Measurements from ENCODE around the gene PPM1J.

The PPM1J gene, protein sequence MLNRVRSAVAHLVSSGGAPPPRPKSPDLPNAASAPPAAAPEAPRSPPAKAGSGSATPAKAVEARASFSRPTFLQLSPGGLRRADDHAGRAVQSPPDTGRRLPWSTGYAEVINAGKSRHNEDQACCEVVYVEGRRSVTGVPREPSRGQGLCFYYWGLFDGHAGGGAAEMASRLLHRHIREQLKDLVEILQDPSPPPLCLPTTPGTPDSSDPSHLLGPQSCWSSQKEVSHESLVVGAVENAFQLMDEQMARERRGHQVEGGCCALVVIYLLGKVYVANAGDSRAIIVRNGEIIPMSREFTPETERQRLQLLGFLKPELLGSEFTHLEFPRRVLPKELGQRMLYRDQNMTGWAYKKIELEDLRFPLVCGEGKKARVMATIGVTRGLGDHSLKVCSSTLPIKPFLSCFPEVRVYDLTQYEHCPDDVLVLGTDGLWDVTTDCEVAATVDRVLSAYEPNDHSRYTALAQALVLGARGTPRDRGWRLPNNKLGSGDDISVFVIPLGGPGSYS

GRCh38 chr1:112715264-112716053, at the start of gene PPM1J:
PPM1J (minus strand) TSS chr1:112715332; CDS start chr1:112715301, 31 bp downstream.
- TF ChIP-seq YY1 (IDR thresholded peaks at IDR 0.05; ENCODE audit: insufficient read depth, insufficient read length) (no peak), SUZ12 (IDR thresholded peaks at IDR 0.05; ENCODE audit: extremely low read depth, insufficient read depth, insufficient read length) (no peak), ZNF274 (IDR thresholded peaks at IDR 0.05; ENCODE audit: low read depth, low read length) (no peak)
- peak within 1 kb of the TSS; percentile 68 for H3K4me3 ChIP-seq (ENCODE audit: insufficient read length, low read depth)
- peaks cover 26% of the 10 kb centered on the region for H3K4me1 ChIP-seq (ENCODE audit: insufficient read depth, insufficient read length)
- H3K36me3 ChIP-seq (ENCODE audit: insufficient read depth, insufficient read length, low read length) = peaks cover under 1% of the 10 kb centered on the region
- peak; percentile 77 for DNase-seq (ENCODE audit: low read depth, low spot score)
- H3K9ac ChIP-seq (ENCODE audit: insufficient read length, low read depth) = peak within 1 kb of the TSS; percentile 76
- peaks cover 55% of the 10 kb centered on the region for H3K27me3 ChIP-seq (ENCODE audit: insufficient read depth, insufficient read length)
- H3K9me3 ChIP-seq (ENCODE audit: insufficient read depth, low read length) = no peaks in the 10 kb centered on the region

GRCh38 chr1:112762541-112763500, 47.7 kb upstream of the PPM1J start:
- no peak for DNase-seq (ENCODE audit: low read depth, low spot score)
- Histone ChIP-seq H3K27me3 (ENCODE audit: insufficient read depth, insufficient read length) (no peaks in the 10 kb centered on the region), H3K9me3 (ENCODE audit: insufficient read depth, low read length) (peaks cover 14% of the 10 kb centered on the region; the same call in 1 of the 2 replicates), H3K9ac (ENCODE audit: insufficient read length, low read depth) (no peak overlapping the region), H3K4me1 (ENCODE audit: insufficient read depth, insufficient read length) (peaks cover 8% of the 10 kb centered on the region), H3K36me3 (ENCODE audit: insufficient read depth, insufficient read length, low read length) (no peaks in the 10 kb centered on the region), H3K4me3 (ENCODE audit: insufficient read length, low read depth) (no peak overlapping the region)
- TF ChIP-seq ZNF274 (IDR thresholded peaks at IDR 0.05; ENCODE audit: low read depth, low read length) (no peak), YY1 (IDR thresholded peaks at IDR 0.05; ENCODE audit: insufficient read depth, insufficient read length) (no peak), SUZ12 (IDR thresholded peaks at IDR 0.05; ENCODE audit: extremely low read depth, insufficient read depth, insufficient read length) (no peak)

DNA sequence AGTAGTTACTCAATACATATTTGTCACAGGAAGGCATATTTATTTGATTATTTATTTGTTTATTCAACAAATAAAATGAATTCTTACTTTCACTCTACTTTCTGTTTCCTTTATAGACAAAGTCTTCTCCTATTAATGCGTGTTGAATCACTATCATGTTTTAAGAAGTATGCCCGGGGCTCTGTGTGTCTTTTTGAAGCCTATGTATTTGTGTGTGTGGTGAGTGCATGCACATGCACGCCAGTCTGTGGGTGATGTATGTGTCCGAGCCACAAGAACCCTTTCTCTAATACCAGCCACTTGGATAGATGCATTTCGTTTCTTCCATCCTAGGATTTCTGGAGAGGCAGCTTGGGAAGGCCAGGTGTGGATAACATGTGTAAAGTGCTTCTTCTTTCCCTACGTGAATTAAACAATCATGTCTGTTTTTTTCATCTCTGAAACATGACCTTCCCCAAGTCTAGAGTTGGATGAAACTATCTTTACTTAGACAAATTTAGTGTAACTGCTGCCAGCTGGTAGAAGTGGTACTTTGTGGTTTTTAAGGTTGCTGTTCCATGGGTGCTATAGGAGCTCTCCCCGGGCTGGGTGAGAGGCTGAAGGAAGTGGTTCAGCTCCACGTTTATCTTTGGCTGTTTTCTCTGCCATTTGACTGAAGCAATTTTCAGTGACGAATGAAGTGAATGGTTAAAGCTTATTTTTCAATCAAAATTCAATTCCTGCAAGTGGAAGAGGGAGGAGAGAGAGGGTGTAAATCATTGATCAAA, 46.8 kb upstream of the PPM1J start:
- Histone ChIP-seq H3K9me3 (ENCODE audit: insufficient read depth, low read length) (0 out of 2 replicates have a peak, but pooled peaks cover 5% of the 10 kb centered on the region), H3K4me1 (ENCODE audit: insufficient read depth, insufficient read length) (peaks cover 9% of the 10 kb centered on the region), H3K9ac (ENCODE audit: insufficient read length, low read depth) (no peak overlapping the region), H3K36me3 (ENCODE audit: insufficient read depth, insufficient read length, low read length) (no peaks in the 10 kb centered on the region), H3K4me3 (ENCODE audit: insufficient read length, low read depth) (no peak overlapping the region), H3K27me3 (ENCODE audit: insufficient read depth, insufficient read length) (no peaks in the 10 kb centered on the region)
- no peak for DNase-seq (ENCODE audit: low read depth, low spot score)
- TF ChIP-seq YY1 (IDR thresholded peaks at IDR 0.05; ENCODE audit: insufficient read depth, insufficient read length) (no peak), ZNF274 (IDR thresholded peaks at IDR 0.05; ENCODE audit: low read depth, low read length) (no peak), SUZ12 (IDR thresholded peaks at IDR 0.05; ENCODE audit: extremely low read depth, insufficient read depth, insufficient read length) (no peak)

DNA sequence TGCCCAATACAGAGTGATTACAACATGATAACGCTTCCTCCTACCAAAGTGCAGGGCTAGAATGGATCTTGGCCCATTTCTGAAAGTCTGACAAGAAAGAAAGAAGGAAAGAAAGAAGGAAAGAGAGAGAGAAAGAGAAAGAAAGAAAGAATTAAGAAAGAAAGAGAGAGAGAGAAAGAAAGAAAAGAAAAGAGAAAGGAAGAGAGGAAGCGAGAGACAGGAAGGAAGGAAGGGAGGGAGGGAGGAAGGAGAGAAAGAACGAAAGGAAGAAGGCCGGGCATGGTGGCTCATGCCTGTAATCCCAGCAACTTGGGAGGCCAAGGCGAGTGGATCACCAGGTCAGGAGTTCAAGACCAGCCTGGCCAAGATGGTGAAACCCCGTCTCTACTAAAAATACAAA, 44.1 kb upstream of the PPM1J start:
- TF ChIP-seq YY1 (IDR thresholded peaks at IDR 0.05; ENCODE audit: insufficient read depth, insufficient read length) = no peak
- TF ChIP-seq ZNF274 (IDR thresholded peaks at IDR 0.05; ENCODE audit: low read depth, low read length) = no peak
- no peak for TF ChIP-seq SUZ12 (IDR thresholded peaks at IDR 0.05; ENCODE audit: extremely low read depth, insufficient read depth, insufficient read length)
- no peaks in the 10 kb centered on the region for H3K27me3 ChIP-seq (ENCODE audit: insufficient read depth, insufficient read length)
- no peaks in the 10 kb centered on the region for H3K36me3 ChIP-seq (ENCODE audit: insufficient read depth, insufficient read length, low read length)
- DNase-seq (ENCODE audit: low read depth, low spot score) = no peak
- H3K9me3 ChIP-seq (ENCODE audit: insufficient read depth, low read length) = no peaks in the 10 kb centered on the region
- H3K9ac ChIP-seq (ENCODE audit: insufficient read length, low read depth) = no peak overlapping the region
- no peak overlapping the region for H3K4me3 ChIP-seq (ENCODE audit: insufficient read length, low read depth)
- peaks cover 9% of the 10 kb centered on the region for H3K4me1 ChIP-seq (ENCODE audit: insufficient read depth, insufficient read length)

DNA sequence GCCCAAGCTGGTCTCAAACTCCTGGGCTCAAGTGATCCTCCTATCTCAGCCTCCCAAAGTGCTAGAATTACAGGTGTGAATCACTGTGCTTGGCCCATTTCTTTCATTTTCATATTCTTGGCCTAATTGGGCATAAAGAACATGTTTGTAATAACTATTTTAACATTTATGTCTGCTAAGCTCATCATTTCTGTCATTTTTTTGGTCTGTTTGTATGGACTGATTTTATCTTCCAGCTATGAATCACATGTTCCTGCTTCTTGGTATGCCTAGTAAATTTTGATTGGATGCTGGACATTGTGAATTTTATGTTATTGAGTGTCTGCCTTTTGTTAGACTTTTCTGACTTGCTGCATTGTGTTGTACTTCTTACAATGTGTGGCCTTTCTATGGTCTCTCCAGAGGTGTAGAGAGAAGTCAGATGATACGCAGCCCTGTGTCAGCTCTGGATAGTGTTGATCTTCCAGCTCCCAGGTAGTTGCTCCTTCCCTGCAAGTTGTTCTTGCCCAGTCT, 39.0 kb upstream of the PPM1J start:
- H3K27me3 ChIP-seq (ENCODE audit: insufficient read depth, insufficient read length) = no peaks in the 10 kb centered on the region

DNA sequence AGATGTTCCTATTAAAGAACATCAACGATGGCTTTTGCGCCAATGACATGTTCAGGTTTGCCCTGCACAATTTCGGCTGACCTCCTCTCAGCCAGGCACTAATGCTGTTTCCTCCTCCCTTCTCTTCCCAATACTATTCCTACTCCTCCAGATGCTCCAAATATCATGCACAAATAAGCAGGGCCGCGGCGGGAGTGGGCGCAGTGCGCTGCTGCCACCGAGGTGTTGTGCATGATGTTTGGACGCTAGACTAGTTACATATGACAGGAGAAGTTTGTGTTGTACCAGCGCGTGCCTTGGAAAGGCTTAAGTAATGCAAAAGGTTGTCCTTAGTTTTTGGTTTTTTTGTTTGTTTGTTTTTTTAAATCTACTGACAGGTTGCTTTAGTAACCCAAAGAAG, 33.3 kb upstream of the PPM1J start:
- H3K4me3 ChIP-seq (ENCODE audit: insufficient read length, low read depth) = no peak overlapping the region
- H3K27me3 ChIP-seq (ENCODE audit: insufficient read depth, insufficient read length) = peaks cover 28% of the 10 kb centered on the region
- H3K9ac ChIP-seq (ENCODE audit: insufficient read length, low read depth) = no peak overlapping the region
- H3K9me3 ChIP-seq (ENCODE audit: insufficient read depth, low read length) = no peaks in the 10 kb centered on the region
- DNase-seq (ENCODE audit: low read depth, low spot score) = no peak
- H3K36me3 ChIP-seq (ENCODE audit: insufficient read depth, insufficient read length, low read length) = no peaks in the 10 kb centered on the region
- TF ChIP-seq SUZ12 (IDR thresholded peaks at IDR 0.05; ENCODE audit: extremely low read depth, insufficient read depth, insufficient read length) (no peak), ZNF274 (IDR thresholded peaks at IDR 0.05; ENCODE audit: low read depth, low read length) (no peak), YY1 (IDR thresholded peaks at IDR 0.05; ENCODE audit: insufficient read depth, insufficient read length) (no peak)
- no peaks in the 10 kb centered on the region for H3K4me1 ChIP-seq (ENCODE audit: insufficient read depth, insufficient read length)

More for the DNA sequence above, 39.0 kb upstream of the PPM1J start:
- Histone ChIP-seq H3K36me3 (ENCODE audit: insufficient read depth, insufficient read length, low read length) (no peaks in the 10 kb centered on the region), H3K9me3 (ENCODE audit: insufficient read depth, low read length) (no peaks in the 10 kb centered on the region), H3K4me1 (ENCODE audit: insufficient read depth, insufficient read length) (peaks cover 7% of the 10 kb centered on the region), H3K9ac (ENCODE audit: insufficient read length, low read depth) (no peak overlapping the region), H3K4me3 (ENCODE audit: insufficient read length, low read depth) (no peak overlapping the region)
- no peak for TF ChIP-seq YY1 (IDR thresholded peaks at IDR 0.05; ENCODE audit: insufficient read depth, insufficient read length)
- TF ChIP-seq SUZ12 (IDR thresholded peaks at IDR 0.05; ENCODE audit: extremely low read depth, insufficient read depth, insufficient read length) = no peak
- TF ChIP-seq ZNF274 (IDR thresholded peaks at IDR 0.05; ENCODE audit: low read depth, low read length) = no peak
- no peak for DNase-seq (ENCODE audit: low read depth, low spot score)
